AG04449 (cell line): Measurements from ENCODE around the gene ADD2.

Experiments
- CTCF ChIA-PET: fragments of 350-600 bp; formaldehyde crosslinking; extraction: SDS; loops from one replicate; lab custom pipeline; 2021; ENCODE audit warnings: antibody characterized with exemption; lab: Yijun Ruan, JAX
- POLR2A ChIA-PET: fragments of 400-600, 350-600 bp; formaldehyde crosslinking; extraction: SDS; loops from one replicate; lab custom pipeline; 2020; ENCODE audit warnings: antibody characterized with exemption, inconsistent platforms; lab: Yijun Ruan, JAX
- DNase-seq: peaks from one replicate; pipeline ENCODE4 v3.0.0-alpha.2; 2010; ENCODE audit warnings: low read depth, low spot score
- H3K4me3 ChIP-seq: 2 replicates; pipeline ENCODE4 v1.5.1; 2011; ENCODE audit warnings: low read depth, mild to moderate bottlenecking, control low read depth, low read length
- TF ChIP-seq, protein P1 (sequence below): IDR thresholded peaks from one replicate; pipeline ENCODE4 v1.5.1; 2011; ENCODE audit warnings: mild to moderate bottlenecking, moderate library complexity, low read length, control low read depth, inconsistent platforms; ENCODE audit not compliant: insufficient read depth; ENCODE audit errors: missing control alignments

ADD2 gene

DNA sequence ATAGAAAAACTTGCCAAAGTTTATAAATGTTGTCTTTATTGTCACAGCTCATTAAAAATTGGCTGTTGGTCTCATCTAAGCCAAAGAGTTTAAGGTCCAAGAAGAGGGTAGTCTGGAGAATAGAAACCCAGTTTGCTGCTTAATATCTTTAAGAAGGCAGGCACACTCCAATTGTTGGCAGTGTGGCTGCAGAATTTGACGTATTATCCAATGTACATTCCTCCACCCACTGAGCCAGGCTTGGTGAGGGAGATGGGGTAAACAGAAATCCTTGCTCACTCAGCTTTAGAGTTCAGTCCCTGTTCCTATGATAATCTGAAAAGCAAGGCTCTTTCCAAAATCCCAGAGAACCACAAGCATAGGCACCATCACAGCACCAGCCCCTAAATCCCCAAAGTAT, 10.7 kb upstream of the ADD2 start:
- TF ChIP-seq, protein P1, sequence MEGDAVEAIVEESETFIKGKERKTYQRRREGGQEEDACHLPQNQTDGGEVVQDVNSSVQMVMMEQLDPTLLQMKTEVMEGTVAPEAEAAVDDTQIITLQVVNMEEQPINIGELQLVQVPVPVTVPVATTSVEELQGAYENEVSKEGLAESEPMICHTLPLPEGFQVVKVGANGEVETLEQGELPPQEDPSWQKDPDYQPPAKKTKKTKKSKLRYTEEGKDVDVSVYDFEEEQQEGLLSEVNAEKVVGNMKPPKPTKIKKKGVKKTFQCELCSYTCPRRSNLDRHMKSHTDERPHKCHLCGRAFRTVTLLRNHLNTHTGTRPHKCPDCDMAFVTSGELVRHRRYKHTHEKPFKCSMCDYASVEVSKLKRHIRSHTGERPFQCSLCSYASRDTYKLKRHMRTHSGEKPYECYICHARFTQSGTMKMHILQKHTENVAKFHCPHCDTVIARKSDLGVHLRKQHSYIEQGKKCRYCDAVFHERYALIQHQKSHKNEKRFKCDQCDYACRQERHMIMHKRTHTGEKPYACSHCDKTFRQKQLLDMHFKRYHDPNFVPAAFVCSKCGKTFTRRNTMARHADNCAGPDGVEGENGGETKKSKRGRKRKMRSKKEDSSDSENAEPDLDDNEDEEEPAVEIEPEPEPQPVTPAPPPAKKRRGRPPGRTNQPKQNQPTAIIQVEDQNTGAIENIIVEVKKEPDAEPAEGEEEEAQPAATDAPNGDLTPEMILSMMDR: no peak
- H3K4me3 ChIP-seq: no peak overlapping the region
- POLR2A ChIA-PET: no interaction called here
- no peak for DNase-seq
- CTCF ChIA-PET: no interaction called here

DNA sequence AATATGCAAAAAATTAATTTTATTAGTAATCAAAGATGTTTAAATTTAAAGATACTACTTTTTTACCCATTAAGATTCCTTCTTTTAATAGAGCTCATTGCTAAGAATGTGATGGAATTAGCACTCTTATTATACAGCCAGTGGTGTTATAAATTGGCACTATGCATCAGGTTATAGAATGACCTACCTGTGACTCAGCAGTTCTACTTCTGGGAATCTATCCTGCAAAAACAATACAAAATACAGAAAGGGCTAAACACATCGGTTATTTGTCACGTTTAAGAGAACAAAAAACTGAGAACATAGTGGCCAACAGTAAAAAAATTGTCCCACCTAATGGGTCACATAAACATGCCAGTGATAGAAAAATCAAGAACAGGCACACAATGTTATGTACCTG, 9.4 kb upstream of the ADD2 start:
- CTCF ChIA-PET: interaction anchor here (0.6 kb wide), 1 partner anchor 97 kb away, joined by 3 read pairs; no protein-coding TSS in a partner anchor
- H3K4me3 ChIP-seq: no peak overlapping the region
- TF ChIP-seq, protein P1: no peak
- POLR2A ChIA-PET: no interaction called here
- no peak for DNase-seq

DNA sequence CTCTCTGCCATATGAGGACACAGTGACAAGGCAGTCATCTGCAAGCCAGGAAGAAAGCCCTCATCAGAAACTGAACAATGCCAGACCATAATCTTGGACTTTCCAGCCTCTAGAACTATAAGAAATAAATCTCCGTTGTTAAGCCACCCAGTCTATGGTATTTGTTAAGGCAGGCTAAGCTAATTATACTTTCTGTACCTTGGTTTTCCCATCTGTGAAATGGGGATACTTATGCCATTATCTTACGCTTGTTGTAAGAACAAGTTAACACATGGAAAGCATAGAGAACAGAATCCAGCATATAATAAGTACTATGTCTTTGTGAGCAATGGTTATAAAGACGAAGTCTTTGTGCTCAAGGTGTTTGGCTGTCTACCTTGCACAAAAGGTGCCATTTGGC, 8.3 kb upstream of the ADD2 start:
- ChIA-PET POLR2A (no interaction called here), CTCF (interaction anchor here (1.2 kb wide), 1 partner anchor 9 kb away, joined by 6 read pairs; no protein-coding TSS in a partner anchor)
- no peak for DNase-seq
- TF ChIP-seq, protein P1: no peak
- H3K4me3 ChIP-seq: no peak overlapping the region

DNA sequence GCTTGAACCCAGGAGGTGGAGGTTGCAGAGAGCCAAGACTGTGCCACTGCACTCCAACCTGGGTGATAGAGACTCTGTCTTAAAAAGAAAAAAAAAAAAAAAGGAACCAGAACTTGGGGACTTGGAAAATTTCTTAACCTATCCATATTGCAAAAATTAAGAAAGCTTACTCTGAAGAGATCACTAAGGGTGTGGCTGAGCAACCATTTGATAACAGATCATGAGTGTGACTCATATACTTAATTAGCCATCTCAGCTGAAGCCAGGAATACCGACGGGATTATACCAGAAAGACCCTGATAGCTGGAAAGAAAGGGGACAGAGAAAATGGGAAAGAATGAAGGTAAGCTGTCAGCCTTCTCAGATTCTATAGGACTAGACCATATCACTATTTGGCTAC, 7.1 kb upstream of the ADD2 start:
- no peak overlapping the region for H3K4me3 ChIP-seq
- TF ChIP-seq, protein P1: no peak
- ChIA-PET POLR2A (no interaction called here), CTCF (interaction anchor here (1.2 kb wide), 1 partner anchor 10 kb away, joined by 6 read pairs; no protein-coding TSS in a partner anchor)
- no peak for DNase-seq

DNA sequence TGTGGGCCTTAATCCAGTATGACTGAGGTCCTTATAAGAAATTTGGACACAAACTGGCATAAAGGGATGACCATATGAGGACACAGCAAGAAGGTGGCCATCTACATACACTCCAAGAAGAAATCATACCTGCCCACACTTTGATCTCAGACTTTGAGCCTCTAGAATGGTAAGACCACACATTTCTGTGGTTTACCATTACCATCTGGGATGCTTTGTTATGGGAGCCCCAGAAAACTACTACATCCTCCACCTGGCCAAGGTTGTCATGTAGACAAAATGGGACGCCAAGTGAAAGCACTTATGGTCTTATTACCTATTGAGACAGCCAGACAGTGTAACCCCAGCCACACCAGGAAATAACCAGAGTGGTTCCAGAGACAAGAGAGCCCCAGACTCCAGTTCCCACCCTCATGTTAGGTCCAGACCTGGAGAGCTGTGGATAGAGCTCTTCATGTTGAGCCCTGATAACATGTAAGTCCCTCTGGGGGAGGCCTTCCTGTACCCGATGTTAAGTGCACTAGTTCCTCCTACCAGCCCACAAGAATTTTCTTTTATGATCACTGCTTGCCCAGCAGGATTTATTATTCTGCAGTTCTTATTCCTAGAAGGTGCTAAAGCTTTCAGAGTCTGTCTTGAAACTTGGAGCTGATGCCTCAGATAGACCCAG, 4.6 kb upstream of the ADD2 start:
- DNase-seq: no peak
- ChIA-PET CTCF (no interaction called here), POLR2A (no interaction called here)
- TF ChIP-seq, protein P1: no peak
- H3K4me3 ChIP-seq: no peak overlapping the region

DNA sequence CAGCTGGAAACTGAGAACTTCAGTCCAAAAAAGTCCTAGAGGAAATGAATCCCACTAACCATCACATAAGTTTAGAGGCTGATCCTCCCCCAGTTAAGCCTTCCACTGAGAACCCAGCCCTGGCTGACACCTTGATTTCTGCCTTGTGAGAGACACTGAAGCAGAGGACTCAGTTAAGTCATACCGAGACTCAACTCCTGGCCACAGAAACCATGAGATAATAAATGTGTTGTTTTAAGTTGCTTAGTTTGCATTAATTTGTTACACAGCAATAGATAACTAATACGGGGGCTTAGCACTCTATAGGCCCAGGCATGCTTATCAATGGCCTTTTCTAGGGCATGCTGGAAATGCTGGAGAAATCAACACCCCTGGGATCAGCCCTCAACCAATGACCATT, 3.4 kb upstream of the ADD2 start:
- TF ChIP-seq, protein P1: no peak
- POLR2A ChIA-PET: no interaction called here
- CTCF ChIA-PET: no interaction called here
- DNase-seq: no peak
- no peak overlapping the region for H3K4me3 ChIP-seq
